IPS-NIHi7 (cell line): Measurements from ENCODE around the gene ESRRA.

Experiments used
- DNase-seq: peaks from one replicate; pipeline ENCODE4 v3.0.0; 2012; ENCODE audit warnings: mixed read lengths; ENCODE audit errors: extremely low spot score

The ESRRA gene

GRCh38 chr11:64275031-64275800 is 30.1 kb upstream of the ESRRA start:
- DNase-seq: no peak

DNA sequence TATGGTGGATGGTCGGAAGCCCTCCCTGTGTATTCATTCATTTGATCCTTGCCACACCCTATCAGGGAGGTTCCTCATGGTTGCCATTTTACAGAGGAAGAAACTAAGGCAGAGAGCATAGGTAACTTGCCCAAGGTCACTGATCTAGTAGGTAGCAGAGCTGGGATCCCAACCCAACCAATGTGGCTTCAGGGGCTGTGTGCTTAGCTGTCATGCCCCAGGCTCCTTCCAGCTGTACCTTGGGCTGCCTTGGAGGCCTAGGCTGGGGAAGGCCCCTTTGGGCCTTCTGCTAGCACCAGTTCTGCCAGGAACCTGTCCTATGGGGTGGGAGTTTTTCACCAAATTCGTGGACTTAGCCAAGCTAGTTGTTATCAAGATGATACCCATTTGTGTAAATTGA is 29.5 kb upstream of the ESRRA start:
- no peak for DNase-seq

GRCh38 chr11:64276653-64277431 is 28.5 kb upstream of the ESRRA start:
- DNase-seq: no peak

DNA sequence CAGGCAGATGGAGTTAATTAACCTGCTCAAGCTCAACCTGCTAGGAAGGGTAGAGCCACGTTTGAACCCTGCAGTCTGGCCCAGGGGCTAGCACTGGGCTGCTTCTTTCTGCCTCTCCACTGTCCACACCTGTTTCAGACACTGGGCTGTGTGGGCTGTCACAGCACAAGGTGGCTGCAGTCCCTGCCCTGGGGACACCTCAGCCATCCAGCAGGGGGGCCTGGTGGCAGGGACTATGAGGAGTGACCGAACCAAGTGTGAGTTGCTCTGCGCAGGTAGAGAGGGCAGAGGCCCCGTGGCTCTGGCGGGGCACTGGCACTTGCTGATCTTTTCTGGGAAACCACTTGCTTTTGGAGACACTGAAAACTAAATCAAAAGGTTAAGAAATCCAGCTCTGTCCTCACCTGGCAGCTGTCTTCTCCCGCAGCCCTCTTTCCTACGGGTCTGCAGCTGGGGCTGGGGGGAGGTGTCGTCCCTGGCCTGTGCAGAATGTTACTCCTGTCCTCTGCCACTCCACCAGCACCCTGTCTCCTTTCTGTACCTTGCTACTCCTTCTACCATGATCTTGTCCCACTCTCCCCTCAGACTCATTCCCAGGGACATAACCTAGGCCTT is 26.6 kb upstream of the ESRRA start:
- no peak for DNase-seq

GRCh38 chr11:64281957-64282770 is 23.2 kb upstream of the ESRRA start:
- DNase-seq: no peak

DNA sequence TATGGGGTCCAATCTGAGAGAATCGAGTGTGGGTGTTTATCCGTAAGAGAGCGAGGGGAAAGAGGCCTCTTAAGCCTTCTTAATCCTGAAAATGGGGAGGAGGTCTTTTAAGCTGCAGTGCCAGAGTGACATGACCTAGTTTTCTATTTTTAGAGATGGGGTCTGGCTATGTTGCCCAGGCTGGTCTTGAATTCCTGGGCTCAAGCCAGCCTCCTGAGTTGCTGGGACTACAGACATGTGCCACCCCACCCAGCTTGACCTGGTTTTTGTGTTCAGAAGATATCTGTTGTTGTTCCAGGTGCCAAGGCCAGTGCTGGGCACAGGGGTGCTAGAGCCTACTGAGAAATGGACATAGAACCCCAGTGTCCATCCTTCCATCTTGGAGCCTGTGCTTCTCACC is 22.2 kb upstream of the ESRRA start:
- DNase-seq: no peak

DNA sequence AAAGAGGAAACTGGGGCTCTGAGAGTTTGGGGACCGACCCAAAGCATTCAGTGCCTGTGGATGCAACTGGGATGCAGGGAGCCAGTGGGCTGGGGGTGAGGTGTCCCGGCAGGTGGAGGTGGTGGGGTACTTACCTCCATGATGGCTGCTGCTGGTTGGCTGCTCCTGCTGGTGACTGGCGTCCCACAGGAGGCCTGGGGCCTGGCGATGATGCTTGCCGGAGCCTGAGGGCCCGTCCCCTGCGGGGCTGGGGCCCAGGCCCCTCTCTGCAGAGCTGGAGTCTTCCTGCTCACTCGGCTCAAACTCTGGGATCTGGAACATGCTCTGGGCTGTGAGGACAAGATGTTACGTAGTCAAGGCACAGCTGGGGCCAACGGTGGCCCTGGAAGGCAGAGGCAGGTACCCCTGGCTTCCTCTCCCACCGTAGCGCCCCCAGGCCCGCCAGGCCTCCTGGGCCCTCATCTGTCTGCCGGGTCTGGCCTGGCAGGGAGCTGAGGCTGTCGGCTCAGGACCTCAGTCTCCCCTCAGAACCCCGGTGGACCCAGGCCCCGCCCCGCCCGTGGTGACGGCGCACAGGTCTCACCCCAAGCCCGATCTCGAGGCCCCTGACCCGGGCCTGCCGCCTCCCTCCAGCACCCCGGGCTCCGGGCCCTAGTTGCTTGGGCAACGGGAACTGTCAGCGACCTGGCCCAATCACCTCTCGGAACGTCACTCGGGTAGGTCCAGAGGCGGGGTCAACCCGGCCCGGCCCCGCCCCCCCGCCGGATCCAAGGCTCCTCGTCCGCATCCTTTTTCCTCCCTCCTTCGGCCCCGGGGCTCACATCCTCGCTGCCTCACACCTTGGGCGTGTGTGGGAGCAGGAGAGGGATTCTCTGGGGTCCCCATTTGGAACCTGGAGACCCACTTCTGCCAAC is 21.0 kb upstream of the ESRRA start, which contains the start of gene BAD:
Gene BAD, minus strand, starts transcription at position 618 of the 914 bp plus-strand sequence. Its CDS starts 297 bp downstream, at position 321.
- peak; percentile 97 for DNase-seq

- DNase-seq: peak; percentile 82
Measured at GRCh38 chr11:64284962-64285884, 20.1 kb upstream of the ESRRA start, which contains the start of gene GPR137. Gene GPR137, plus strand, starts transcription at chr11:64285848. Its CDS starts 677 bp downstream, at chr11:64286525.

DNA sequence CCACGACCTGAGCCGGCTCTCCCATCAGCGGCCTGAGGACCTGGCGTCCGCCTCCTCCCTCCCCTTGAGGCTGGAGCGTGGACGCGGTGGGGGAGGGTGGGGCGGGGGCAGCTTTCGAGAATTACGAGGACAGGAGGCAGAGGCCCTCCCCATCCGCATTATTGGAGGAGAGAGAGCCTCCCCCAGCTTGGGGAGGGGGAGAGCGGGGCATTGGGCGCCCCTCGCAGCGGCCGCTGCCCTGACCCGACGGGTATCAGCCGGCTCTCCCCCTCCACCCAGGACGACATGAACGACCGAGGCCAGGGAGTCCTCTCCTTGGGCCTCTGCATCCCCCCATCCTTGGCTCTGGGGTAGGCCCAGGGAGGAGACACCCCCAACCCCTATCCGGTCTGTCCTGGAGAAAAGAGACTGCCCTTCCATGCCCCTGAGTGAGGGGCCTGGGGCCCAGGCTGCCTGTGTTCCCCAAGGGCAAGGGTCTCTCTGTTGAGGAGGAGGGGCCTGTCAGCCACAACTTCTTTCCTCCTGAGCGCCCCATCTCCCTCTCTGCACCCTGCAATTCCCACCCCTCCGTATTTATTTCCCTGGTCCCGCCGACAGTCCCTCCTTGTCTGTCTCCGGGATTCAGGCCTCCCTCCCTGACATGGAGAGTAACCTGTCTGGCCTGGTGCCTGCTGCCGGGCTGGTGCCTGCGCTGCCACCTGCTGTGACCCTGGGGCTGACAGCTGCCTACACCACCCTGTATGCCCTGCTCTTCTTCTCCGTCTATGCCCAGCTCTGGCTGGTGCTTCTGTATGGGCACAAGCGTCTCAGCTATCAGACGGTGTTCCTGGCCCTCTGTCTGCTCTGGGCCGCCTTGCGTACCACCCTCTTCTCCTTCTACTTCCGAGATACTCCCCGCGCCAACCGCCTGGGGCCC is 19.2 kb upstream of the ESRRA start:
- DNase-seq: no peak

DNA sequence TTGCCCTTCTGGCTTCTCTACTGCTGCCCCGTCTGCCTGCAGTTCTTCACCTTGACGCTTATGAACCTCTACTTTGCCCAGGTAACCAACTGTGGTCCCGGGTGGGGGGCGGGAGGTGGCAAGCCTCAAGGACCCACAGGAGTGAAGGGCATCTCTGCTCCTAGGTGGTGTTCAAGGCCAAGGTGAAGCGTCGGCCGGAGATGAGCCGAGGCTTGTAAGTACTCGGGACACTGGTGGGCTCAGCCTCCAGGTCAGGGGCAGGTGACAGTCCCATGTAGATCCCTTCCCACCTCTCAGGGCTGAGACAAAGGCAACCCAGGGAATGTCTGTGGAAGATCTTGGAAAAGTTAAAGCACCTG is 18.5 kb upstream of the ESRRA start:
- no peak for DNase-seq

GRCh38 chr11:64287676-64288352 is 17.5 kb upstream of the ESRRA start:
- DNase-seq: no peak

DNA sequence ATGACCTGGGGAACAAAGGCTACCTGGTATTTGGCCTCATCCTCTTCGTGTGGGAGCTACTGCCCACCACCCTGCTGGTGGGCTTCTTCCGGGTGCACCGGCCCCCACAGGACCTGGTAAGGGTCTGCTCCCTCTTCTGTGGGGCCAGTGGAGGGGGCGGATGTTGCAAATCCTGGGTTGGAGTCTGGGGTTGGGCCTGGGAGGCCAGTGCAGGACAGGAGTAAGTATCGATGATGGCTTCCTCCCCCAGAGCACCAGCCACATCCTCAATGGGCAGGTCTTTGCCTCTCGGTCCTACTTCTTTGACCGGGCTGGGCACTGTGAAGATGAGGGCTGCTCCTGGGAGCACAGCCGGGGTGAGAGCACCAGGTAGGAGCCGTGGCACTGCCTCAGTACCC is 17.0 kb upstream of the ESRRA start:
- DNase-seq: no peak

GRCh38 chr11:64289002-64289564 is 16.2 kb upstream of the ESRRA start:
- DNase-seq: no peak

DNA sequence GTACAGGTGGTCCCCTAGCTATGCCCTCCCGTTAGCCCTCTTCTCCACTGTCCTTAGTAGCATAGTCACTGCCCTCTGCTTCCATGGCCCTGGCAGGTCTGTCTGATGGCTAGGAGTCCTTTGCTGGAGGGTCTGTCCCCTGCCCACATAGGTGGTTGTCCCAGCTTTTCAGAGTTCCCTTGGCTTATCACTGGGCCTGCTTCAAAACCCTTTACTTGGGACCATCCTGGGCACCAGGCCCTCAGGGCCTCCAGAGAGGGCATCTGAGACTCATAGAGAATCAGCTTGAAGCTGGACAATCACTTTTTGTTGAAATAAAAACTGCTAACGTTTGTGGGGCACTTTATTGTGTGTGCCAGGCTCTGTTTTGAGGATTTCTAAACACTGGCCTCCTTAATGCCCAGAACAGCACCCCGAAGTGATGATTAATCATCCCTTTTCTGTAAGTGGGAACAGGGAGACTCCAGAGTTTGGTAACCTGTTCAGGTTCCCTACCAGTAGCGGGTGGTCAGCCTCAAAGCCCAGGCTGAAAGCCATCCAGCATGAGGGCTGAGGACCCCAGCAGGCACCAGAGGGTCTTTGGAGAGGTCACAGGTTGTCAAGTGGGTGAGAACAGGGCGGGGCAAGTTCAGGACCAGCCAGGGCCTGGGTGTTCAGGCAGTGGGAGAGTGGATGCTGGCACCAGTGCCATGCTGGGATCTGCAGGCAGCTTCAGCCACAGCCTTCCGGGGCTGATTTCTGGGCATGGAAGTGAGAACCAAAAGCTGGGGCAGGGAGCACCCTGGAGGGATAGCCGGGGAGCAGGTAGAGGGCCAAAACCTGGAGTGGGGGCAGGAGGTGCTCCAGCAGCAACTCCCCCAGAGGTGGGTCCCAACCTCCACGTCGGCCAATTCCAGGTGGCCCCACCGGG is 14.7 kb upstream of the ESRRA start:
- no peak for DNase-seq

- DNase-seq: no peak
Measured at GRCh38 chr11:64291262-64291751, 14.0 kb upstream of the ESRRA start, which contains the start of gene KCNK4. Gene KCNK4, plus strand, starts transcription at chr11:64291302. Its CDS starts 1,717 bp downstream, at chr11:64293019.
